K562 (cell line): ENCODE results near the gene RASGRP4. TPM values are rescaled to one million over a fixed set of nuclear protein-coding genes. Genes with fewer than 3 reads are reported as not detected.
A peak's percentile ranks its signal among the peaks of the same experiment; 100 is the strongest.

Experiments
- CCNT2 ChIP-seq: IDR thresholded peaks from 2 replicates; pipeline ENCODE4 v1.6.1; 2011; ENCODE audit warnings: borderline replicate concordance, low read depth, mild to moderate bottlenecking, moderate library complexity, mixed read lengths, low read length; ENCODE audit not compliant: insufficient read length; ENCODE audit errors: extremely low read depth
- MAZ ChIP-seq, 2 experiments: fragments of 450-650 bp in 1 of 2; sonication (generic) in 1 of 2; formaldehyde crosslinking; IDR thresholded peaks in 1 of 2; conservative IDR thresholded peaks in 1 of 2; 2 replicates each; pipeline versions ENCODE4 v1.4.0 to v1.5.0; 2020; ENCODE audit warnings: mild to moderate bottlenecking in 1 of 2, missing genetic modification reagents in 1 of 2
- MBD2 ChIP-seq: sonication (generic); IDR thresholded peaks from 2 replicates; pipeline ENCODE4 v1.6.1; 2016; ENCODE audit warnings: low read depth, borderline replicate concordance
- MTF1 ChIP-seq: fragments of 250-450 bp; sonication (Bioruptor Pico); IDR thresholded peaks from 2 replicates; pipeline ENCODE4 v1.9.0; 2021; ENCODE audit warnings: moderate library complexity, mild to moderate bottlenecking, inconsistent platforms, borderline replicate concordance
- MYC ChIP-seq, 2 experiments: fragments of 250-450 bp in 1 of 2; sonication (Bioruptor Pico) in 1 of 2; IDR thresholded peaks; 2 replicates each; pipeline versions ENCODE4 v1.5.1 to v1.6.1; 2012 to 2021; ENCODE audit warnings: low read depth in 2 of 2, borderline replicate concordance in 1 of 2, improper control_type of control experiment in 1 of 2, low read length in 1 of 2, mild to moderate bottlenecking in 1 of 2, moderate library complexity in 1 of 2
- NEUROD1 ChIP-seq: fragments of 150-350 bp; IDR thresholded peaks from 2 replicates; pipeline ENCODE4 v1.6.1; 2014; ENCODE audit warnings: borderline replicate concordance, low read length, low read depth; ENCODE audit not compliant: partially characterized antibody
- POLR2A ChIP-seq: fragments of 450-650 bp; conservative IDR thresholded peaks from 2 replicates; pipeline ENCODE4 v1.6.1; 2016
- PTRF ChIP-seq: fragments of 450-650 bp; IDR thresholded peaks from 2 replicates; pipeline ENCODE4 v1.6.1; 2016; ENCODE audit warnings: mild to moderate bottlenecking, missing genetic modification characterization, missing compliant biosample characterization
- RCOR1 ChIP-seq, 2 experiments: IDR thresholded peaks; 2 replicates each; pipeline ENCODE4 v1.6.1; 2012; ENCODE audit warnings: low read depth in 2 of 2, low read length in 2 of 2, borderline replicate concordance in 1 of 2, improper control_type of control experiment in 1 of 2
- RREB1 ChIP-seq: fragments of 250-450 bp; sonication (Bioruptor Pico); IDR thresholded peaks from 2 replicates; pipeline ENCODE4 v1.4.0; 2020
- SMAD3 ChIP-seq: fragments of 450-650 bp; formaldehyde crosslinking; conservative IDR thresholded peaks from 2 replicates; pipeline ENCODE4 v1.4.0; 2020; ENCODE audit warnings: mild to moderate bottlenecking
- TAF1 ChIP-seq: IDR thresholded peaks from 2 replicates; pipeline ENCODE4 v1.6.1; 2011; ENCODE audit warnings: mild to moderate bottlenecking, low read length, moderate library complexity; ENCODE audit not compliant: insufficient read depth, control insufficient read depth, severe bottlenecking; ENCODE audit errors: extremely low read depth
- ZNF395 ChIP-seq: fragments of 200-800 bp; sonication (Bioruptor generic); IDR thresholded peaks from 2 replicates; pipeline ENCODE4 v1.6.1; 2017; ENCODE audit warnings: missing genetic modification characterization, missing compliant biosample characterization
- polyA plus RNA-seq, 8 experiments: library from polyadenylated mRNA; depleted of rRNA in 4 of 8; stranded (reverse) in 5 of 8; unstranded in 3 of 8; fragments of >200 nt; fragmentation: Nextera tagmentation in 2 of 8; fragmentation: Illumina TruSeq in 1 of 8; extraction: Ambion mirVana in 2 of 8; extraction: Trizol in 1 of 8; gene quantifications; 2 replicates each; pipeline versions ENCODE4 v1.2.1 to v1.2.3, GENCODE V29; 2011 to 2014; ENCODE audit warnings: inconsistent platforms in 1 of 8, missing spikeins in 1 of 8
- total RNA-seq, 7 experiments: library from RNA; depleted of rRNA in 6 of 7; stranded (reverse); fragments of >200 nt in 6 of 7; fragmentation: Illumina TruSeq in 2 of 7; extraction: Trizol in 2 of 7; gene quantifications; 2 replicates each; pipeline versions ENCODE4 v1.2.1 to v1.2.3, GENCODE V29; 2011 to 2021; ENCODE audit warnings: low replicate concordance in 1 of 7
- TF ChIP-seq, protein P1 (sequence below): fragments of 250-450 bp; sonication (Bioruptor Pico); IDR thresholded peaks from 2 replicates; pipeline ENCODE4 v1.5.0; 2021; ENCODE audit warnings: mild to moderate bottlenecking, moderate library complexity

RASGRP4 gene
- total and polyA plus RNA-seq, 9 of the 15 experiments (the other 6 are each of a cell fraction or from before 2014, with no cell fraction given), result 0.39 to 4.6 (median 3.8) TPM

- TF ChIP-seq, protein P1, sequence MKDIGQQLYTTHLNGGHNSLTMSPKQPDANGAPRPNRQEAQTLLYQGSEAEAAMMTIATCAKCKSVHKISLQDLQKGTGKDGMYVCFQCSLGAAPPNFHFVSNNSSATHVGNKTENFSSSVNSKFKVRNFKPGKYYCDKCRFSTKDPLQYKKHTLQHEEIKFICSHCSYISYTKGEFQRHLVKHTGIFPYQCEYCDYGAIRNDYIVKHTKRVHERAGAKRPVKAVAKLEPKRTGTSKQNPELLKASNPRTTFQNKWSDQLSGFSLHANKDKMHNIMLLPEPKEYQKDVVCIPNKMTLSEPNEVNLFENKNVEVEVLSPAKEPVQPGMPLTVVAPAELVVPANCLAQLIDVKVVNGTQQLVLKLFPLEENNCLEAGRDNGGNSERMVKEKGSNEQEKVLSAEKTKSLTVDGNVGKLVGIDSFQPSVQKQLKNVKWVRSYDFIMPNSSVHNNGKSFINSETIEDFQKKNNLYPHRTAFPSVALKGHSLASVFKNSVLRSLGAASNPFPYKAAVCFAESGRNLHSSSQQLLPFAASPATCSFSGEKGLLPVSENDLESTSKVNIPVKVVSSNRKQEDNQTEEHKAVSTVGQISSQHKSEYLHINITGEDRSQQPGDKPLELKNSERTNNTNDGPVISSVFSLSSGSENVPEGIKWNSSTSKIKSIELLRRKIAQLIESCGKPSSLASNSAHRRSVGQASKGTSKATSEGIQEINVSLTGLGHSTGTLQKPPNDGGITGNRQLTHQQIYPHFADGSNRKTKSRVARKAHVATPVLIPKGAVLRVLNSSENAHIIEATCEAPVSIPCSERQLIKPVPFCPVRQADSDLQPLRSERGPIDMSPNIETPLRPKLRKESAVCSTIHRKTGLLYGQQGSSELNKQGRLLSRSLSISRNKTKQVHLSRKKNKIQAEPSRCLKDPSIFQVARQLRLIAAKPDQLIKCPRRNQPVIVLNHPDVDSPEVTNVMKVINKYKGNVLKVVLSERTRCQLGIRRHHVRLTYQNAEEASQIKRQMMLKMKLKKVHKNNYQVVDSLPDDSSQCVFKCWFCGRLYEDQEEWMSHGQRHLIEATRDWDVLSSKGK, result no peak
- TF ChIP-seq RREB1 (CRISPR knock-in tag) (0 out of 2 replicates have a peak, but pooled peaks have one; percentile 62), MTF1 (CRISPR knock-in tag) (no peak), PTRF (tag) (no peak), MYC (IDR thresholded peaks at IDR 0.05; ENCODE audit: low read depth, low read length) (peak; percentile 58; the same call in 1 of the 2 replicates), MYC (CRISPR knock-in tag; IDR thresholded peaks at IDR 0.05; ENCODE audit: borderline replicate concordance, low read depth) (no peak), NEUROD1 (no peak), SMAD3 (CRISPR knock-in tag) (no peak), POLR2A (peak; percentile 67), RCOR1 (IDR thresholded peaks at IDR 0.05; ENCODE audit: borderline replicate concordance in 1 of 2, low read depth in 2 of 2, low read length in 2 of 2) (peak in 1 of 2 experiments; percentile 17; a peak in 1 of 4 replicates), ZNF395 (peak; percentile 59; the same call in 1 of the 2 replicates), TAF1 (no peak), CCNT2 (no peak), MBD2 (no peak), MAZ (CRISPR knock-in tag; conservative IDR thresholded peaks at IDR 0.05 in 1 of 2, IDR thresholded peaks at IDR 0.05 in 1 of 2) (peak in 1 of 2 experiments; percentile 56; a peak in 3 of 4 replicates)
These were observed 26.7 kb upstream of the RASGRP4 start (continued) for GRCh38 chr19:38452430-38453366.
